Measurements from ENCODE around the gene HSPA12A.

Gene HSPA12A

DNA sequence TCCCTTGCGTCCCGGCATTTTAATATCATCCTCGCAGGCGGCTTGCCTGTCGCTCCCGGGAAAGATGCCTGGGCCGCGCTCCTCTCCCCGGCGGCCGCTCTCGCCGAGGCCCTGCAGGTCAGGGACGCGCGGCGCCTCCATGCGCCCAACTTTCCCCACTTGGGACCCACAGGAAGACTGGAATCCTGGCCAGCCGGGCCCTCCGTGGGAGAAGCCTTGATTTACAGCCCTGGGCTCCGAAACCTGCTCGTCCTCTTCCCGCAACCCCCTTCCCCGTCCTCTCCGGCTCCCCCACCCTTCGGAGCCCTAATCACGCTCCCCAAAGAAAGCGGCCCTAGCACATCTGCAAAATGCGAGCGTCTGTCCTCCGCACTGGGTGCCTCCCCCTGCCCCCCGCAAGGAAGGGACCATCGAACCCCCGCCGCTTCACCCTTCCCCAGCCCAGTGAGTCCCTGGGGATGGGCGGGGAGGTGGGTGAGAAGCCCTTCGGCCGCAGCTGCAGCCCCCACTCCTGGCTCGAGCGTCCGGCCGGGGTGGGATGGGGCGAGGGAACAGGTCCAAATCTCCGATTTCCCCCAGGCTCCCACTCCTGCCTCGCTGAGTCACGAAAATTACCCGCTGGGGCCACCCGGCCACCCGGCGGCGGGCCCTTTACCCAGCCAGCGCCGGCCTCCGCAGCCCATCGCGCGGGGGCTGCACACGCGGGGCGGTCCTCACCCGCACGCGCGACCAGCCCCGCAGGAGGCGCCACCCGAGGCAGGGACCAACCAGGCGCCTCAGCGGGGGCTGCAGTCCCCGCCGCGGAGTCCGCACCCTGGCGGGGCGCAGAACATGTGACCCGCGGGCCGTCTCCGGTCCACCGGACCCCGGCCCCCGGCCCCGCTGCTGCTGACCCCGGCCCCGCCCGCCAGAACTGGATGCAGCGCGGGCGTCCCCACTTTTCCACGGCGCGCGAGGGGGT, 695 bp downstream of the HSPA12A start:
- no peak for DNase-seq (ENCODE audit: low spot score)

DNA sequence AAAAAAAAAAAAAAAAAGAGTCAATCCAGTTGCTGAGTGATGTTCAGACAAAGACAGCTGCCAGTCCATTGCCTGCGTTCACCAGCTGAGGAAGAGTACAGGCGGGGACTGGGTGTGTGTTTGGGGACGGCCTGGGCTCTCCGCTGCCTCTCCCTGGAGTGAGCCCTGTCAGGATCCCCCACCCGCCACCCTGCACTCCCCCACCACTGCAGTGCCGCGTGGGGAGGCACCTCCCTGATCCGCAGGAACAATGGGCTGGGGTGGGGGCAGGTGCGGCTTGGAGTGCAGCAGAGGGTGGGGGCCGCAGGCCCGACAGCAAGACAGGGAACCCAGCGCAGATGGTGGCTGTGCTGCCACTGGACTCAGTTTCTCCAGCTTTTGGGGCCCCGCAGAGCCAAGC, 1.4 kb downstream of the HSPA12A start:
- DNase-seq (ENCODE audit: low spot score), result no peak

DNA sequence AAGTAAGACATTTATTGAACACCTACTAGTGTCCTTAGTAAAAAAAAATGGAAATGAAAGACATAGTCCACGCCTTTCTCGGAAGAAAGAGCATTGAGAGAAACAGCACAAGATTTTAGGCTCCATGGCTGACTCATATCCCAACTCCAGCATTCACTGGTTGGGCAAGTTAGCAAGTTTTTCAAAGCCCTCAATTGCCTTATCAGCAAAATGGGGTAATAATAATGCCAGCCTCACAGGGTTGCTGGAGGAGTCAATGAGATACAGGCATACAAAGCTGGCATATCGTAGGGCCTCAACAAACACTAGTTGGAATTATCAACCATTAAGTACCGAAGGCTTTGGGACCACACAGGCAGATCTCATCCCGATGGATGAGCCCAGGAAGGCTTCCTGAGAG, 4.0 kb downstream of the HSPA12A start:
- no peak for DNase-seq (ENCODE audit: low spot score)

DNA sequence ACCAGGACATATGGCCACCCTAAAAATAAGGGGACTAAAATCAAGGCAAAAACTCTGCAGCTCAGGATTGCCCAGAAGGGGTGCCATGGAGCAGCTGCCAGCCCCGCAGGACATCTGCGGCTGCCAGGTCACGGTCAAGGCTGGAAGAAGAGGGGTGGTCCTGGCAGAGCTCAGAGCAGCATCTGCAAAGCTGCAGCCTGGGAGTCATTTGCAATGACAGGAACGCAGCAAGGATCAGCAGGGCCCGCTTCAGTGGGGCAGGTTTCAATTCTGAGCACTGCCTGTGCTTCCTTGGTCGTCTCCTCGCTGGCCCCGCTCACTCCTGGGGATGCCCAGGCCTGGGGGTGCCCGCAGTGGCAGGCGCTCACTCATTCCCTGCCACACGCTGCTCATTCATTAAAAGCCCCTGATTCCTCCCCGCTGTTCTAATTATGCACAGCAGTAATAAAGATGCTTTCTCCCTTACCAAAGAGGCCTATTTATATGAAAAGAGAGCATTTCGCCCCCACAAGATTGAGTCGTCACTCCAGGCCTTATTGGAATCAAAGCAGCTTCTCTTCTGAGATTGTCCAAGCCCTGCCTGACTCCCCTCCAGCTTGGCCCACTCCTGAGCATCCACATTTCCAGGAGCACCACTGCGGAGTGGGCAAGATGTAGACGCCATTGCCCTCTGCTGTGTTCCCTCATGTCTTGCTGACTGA, 4.6 kb downstream of the HSPA12A start:
- peak; percentile 54 for DNase-seq (ENCODE audit: low spot score)

DNA sequence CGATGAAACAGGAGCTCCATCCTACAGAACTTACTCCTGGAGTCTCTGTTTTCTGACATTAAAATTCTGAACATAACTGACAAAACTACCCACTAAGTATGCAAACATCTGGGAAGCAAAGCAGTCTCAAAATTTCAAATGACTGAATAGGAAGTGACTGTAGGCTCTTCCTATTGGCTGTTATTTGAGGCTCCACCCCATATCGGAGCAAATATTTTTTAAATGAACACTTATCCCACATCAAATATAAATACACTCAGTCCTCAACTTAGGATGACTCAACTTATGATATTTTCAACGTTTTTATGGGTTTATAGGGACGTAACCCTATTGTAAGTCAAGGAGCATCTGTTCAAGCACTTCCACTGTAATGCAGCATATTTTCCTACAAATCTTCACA, 8.8 kb downstream of the HSPA12A start:
- DNase-seq (ENCODE audit: low spot score), result no peak

DNA sequence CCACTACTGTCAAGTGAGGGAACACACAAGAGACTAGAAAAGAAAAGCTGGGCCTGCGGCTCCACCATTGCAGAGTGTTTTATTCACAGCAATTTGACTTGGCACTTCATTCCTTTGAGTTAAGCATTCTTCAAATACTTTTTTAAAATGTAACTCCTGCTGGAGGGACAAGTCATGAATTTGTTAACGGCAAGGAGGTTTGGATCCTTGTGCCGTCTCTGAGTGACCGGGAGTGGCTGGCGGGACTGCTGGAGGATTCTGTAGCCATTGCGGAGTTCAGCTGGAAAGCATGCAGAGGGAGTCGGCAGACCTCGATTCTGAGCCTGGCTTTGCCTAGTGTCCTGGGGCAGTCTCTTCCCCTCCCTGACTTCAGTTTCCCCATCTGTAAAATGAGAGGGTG, 9.8 kb downstream of the HSPA12A start:
- no peak for DNase-seq (ENCODE audit: low spot score)

DNA sequence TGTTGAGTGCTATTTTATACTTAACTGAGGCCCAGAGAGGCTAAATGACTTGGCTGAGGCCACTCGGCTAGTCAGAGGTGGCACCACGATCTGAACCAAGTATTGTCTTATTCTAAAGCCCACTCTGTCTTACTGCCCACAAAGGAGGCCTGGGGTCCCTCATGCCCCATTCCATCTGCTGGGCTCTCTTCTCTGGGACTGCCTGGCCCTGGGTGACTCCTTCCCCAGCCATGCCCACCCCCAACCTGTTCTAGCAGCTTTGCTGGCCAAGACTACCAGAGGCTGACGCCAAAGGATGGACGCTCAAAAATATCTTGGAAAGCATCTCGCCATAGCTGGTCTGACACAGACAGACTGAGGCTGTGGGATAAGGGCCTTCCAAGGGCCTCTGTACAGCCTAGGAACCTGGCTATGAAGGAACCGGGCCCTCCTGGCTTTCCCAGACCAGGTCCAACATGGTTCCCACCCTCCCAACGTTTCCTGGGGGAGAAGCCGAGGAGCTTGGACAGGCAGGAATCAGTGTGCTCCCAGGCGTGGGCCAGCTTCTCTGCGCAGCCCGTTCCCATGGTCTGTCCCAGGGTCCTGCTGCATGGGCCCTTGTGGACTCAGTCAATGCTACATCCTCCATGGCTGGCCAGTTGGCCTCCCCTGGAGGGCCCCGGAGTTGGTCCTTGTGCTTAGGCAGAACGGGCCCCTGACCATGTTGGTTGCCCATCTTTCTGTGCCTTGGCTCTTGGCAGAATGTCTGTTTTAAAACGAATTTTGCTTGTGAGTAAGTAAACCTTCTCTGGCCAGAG, 11.7 kb downstream of the HSPA12A start:
- DNase-seq (ENCODE audit: low spot score), result no peak

DNA sequence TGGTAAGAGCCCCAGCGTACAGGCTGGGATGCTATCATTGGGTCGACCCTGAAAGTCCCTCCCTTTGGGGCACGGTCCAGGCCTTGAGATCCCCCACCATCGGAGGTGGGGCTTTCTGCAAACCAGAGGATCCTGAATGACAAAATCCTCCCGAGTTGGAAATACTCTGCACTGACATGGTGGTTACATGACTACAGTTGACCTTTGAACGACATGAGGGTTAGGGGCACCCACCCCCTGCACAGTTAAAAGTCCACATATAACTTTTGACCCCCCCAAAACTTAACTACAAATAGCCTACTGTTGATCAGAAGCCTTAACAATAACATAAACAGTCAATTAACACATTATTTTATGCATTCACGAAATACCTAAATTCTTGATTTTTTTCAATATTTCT, 13.1 kb downstream of the HSPA12A start:
- DNase-seq (ENCODE audit: low spot score), result no peak

DNA sequence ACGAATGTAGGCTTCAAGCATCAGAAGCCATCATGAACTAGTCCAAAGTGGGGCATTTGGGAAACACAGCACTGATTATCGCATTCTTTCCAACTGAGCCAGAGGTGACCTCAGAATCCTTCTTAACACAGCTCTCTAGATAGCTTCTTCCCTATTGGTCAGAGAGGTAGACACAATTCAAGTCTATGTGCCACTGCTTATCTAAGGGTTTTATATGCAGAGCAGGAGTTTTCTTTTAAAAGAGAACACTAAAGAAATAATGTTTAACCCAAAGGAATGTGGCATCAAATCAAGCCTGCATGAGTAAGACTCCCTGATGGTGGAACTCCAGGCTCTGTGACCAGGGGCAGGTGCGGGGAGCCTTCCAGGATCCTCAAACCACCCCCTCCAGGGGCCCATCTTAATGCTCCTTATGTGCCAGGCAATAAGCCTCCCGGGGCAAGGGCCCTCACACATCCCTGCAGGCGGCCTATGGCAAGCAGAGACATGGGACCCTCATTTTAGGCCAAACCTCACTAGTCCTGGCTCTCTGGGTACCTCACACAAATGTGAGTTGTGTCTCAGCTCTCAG, 13.8 kb downstream of the HSPA12A start:
- DNase-seq (ENCODE audit: low spot score), result no peak

DNA sequence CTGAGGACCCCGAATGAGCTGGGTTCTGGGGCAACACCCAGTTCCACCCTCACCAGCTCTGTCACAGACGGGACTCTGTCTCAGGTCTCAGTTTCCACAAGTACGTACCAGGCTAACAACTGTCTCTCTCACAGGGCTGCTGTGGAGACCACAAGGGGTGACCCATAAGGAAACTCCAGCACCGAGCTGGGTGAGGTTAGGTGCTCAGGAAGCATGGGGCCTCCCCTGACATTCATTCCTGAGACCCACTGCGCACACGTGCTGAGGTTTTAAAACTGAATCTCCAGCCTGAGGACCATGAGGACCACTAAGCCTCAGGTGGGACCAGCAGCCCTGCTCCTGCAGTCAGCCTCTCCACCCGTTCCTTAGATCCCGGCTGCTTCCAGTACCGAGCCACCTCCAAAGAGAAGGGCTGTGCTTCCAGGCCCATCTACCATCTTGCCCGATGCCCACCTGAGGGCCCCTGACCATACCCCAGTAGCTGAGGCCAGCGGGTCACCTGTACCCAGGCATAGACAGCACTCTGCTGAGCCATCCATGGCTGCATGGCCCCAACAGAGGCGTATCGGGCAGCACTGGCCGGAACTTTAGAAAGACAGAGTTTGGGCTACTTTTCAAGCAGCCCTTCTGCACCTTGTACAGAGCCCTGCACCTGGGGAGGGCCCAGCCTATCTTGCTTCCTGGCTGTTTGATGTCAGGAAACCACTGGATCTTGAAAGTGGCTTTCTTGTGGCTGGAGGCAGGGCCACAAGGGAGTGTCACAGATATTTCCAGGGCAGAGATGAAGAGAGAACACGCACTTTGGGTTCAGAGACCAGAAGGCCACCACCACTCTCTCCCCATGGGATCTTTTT, 18.7 kb downstream of the HSPA12A start:
- DNase-seq (ENCODE audit: low spot score), result no peak

DNA sequence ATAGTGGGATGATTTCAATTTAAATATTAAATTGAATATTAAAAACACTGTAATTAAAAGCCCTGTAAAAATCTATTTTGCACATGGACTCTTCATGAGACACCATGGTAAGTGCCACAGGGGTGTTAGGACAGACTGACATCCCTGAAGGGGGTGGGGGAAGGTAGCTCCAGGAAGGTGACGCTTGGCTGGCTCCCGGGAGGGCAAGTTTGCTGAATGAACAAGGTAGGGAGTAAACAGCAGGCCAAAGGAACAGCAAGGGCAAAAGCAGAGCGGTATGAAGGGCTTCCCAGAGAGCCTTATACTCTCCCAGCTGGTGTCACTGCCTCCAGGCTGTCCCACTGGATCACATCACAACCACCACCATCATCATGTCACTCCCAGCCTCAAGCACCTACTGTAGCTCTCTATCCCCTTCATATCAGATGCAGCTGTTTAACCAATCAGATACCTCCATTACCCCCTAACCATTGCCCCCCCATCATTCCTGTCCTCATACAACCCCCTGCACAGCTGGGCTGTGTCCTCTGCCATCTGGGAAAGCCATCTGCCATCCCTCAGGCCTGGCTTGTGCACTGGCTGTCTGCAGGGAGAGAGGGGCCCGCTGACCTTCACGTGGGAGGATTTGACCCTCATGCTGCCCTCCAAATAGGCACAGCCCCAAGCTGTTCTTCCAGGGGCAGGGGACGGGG, 19.5 kb downstream of the HSPA12A start:
- DNase-seq (ENCODE audit: low spot score), result no peak

DNA sequence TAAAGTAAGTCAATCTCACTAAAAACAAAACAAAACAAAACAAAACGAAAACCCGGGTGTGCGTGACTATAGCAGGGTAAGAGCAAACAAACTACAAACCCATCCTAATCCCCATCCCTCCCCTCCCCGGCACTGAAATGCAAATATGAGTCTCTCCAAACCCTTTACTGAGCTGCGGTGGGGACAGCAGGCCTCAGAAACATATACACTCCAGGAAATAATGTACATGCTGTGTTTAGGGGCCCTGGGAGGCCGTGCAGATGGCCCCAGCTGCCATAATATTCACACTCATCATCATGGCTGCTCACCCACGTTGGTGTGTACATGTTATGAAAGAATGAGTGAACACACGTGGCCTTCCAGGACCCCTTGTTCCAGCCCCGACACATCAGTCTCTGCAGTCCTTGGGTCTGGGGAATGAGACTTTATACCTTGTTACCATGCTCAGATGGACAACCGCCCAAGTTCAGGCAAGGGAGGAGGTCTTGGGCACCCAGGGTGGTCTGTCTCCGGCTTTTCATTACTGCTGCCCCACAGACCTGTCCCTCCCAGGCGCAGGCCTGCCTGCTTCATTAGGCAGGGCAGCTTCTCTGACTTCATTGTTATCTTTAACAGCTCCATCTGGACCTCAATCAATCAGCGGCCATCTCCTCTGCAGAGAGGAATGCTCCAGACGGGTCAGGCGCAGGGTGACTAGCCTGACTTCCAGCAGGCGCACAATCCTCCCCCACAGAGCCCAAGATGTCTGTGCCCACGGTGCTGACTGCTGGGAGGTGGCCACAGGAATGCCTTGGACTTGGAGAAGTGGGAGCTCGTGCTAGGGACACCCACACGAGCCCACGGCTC, 20.6 kb downstream of the HSPA12A start:
- no peak for DNase-seq (ENCODE audit: low spot score)

DNA sequence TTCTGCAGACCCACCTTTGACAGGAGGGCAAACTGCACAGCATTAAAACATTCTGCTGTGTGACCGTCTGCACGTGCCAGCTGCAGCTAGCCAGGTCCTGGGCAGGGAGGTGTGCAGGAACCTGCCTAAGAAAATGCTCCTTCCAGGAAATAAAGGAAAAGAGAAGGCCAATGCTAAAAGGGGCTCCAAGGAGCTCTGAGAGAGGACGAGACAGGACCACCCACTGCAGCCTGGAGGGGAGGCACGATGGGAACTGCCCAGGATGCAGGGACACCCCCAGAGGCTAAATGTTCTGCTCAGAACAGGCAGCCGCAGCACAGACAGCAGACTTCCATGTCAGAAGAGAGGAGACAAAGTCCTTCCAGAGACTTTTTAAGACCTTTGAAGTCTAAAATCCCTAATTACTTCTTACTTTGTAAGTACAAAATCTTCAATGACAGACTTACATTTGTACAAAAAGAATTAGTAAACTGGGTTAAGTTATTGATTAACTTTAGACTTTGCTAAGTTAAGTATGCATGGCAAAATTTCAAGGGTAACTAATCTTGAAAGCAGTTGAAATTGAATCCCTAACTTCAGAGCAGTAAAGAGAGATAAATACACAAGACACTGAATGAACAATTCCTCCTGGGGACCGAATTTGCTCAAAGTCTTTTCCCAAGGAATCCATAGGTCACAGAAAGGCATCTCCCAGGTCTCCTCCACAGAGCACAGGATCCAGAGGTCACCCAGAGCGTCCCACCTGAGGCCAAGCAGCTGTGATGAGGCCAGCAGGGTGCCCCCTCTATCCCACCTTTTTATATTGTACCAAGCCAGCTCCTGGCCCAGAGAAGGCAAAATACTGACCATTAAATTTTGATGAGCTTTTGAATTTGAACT, 21.5 kb downstream of the HSPA12A start:
- DNase-seq (ENCODE audit: low spot score), result no peak

DNA sequence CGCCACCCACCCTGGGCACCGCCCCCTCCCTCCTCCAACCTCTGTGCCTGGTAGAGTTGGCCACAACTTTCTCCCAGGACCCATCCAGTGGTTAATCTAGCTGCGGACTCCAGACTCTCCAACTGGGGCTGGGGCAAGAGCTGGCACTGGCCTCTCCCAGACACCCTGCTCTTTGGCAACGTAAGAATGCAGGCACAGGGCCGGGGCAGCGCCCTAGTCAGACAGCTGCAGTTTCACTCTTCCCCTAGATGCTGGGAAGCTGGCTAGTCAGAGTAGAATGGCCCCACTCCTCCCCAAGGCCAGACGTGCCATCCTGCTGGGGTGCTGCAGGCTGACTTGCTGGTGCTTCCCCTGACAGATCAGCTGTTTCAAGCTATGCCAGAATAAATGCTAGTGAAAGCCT, 22.1 kb downstream of the HSPA12A start:
- DNase-seq (ENCODE audit: low spot score), result no peak

DNA sequence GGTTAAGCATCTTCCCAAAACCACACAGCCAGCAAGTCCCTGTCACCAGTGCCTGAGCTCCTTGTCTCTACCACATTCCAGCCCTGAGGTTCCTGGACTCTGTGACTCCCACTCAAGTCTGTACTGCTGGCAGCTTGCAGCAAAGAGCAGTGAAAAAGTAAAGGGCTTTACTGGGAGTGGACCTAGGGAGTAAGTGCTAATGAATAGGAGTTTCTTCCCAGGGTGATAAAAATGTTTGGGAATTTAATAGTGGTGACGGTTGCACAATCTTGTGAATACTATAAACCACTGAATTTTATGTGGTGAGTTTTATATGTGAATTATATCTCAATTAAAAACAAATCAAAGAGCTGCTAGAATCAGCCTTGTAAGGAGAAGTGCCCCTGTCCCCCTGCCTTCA, 22.6 kb downstream of the HSPA12A start:
- no peak for DNase-seq (ENCODE audit: low spot score)

DNA sequence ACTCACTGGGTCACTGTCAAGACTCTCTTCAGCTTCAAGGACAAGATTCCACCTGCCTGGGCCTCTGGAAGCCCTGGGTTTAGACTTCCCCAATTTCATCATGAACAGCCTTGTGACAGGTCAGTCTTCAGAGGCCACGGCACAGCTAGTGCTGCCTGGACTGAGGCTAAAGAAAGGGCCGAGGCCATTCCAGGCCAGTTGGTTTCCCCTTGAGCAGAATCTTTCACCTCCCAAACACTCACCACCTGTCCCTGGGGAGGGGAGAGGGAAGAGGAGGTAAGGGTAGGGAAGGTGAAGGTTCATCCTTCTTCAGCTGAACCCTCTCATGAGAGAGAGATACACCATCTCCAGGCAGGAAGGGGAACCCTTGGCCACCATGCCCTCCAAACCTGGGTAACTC, 24.3 kb downstream of the HSPA12A start:
- DNase-seq (ENCODE audit: low spot score), result no peak

DNA sequence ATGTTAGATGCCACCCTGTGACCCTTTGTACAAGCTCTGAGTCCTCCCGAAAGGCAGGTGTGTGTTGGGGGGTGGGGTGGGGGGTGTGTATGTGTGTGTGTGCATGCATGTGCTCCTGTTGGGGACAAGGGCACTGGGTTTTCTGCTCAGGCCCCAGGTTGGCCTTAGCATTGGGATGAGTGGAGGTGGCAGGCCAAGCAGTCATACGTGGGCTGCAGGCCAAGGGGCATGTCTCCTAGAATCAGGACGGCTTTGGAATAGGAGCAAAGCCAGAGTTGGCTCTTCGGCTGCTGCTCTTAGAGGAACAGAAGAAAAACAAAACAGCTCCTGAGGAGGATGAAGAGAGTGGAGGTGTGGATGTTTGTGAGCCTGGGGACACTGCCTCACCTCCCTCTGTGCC, 26.0 kb downstream of the HSPA12A start:
- DNase-seq (ENCODE audit: low spot score), result no peak

DNA sequence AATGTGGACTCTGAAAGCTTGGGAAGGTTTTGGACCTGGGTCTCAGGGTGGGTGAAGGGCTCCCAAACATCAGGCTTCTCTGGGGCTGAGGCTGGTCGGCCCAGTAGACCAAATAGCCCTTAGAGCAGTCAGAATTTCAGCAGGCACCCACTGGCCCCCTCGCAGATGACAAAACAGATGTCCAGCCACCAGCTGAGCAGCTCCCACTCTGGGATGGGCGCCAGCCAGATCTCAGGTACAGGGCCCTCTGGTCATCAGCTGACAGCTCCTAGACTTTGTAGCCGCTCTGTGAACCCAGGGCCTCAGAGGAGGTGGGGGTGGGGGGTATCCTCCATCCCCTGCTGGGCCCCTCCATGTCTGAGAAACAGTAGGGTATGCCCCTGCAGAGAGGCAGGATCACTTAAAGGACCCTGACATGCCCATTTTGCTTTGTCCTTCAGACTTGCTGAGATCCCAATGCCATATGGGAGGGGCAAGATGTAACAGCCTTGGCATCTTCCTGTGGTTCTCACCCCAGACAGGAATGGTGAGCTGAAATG, 26.5 kb downstream of the HSPA12A start:
- DNase-seq (ENCODE audit: low spot score), result no peak

Measured in pons (tissue), 1 donor.